ENCODE results near the gene FKBP11.

The FKBP11 gene

DNA sequence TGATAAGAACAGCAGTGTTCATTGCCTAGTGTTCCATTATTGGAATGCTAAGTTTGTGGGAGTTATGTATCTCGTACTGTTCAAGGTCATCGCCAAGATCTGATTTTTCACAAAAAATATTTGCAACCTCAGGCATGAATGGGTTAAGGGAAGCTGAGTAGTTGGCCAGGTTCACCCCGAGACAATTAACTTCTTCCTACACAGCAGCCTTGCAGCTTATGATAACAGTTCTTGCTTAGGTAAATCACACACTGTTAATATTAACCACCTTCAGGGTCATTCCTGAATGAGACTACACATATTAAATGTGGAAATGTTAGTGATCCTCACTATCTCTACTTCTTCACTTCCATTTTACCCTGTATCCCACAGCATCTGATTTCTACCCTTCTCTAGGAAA is 18.0 kb downstream of the FKBP11 start:
- no peak for DNase-seq (ENCODE audit: insufficient read length, low spot score)
- TF ChIP-seq POLR2A (IDR thresholded peaks at IDR 0.05; ENCODE audit: low read depth, low read length) = no peak
- FAIRE-seq = no peak

DNA sequence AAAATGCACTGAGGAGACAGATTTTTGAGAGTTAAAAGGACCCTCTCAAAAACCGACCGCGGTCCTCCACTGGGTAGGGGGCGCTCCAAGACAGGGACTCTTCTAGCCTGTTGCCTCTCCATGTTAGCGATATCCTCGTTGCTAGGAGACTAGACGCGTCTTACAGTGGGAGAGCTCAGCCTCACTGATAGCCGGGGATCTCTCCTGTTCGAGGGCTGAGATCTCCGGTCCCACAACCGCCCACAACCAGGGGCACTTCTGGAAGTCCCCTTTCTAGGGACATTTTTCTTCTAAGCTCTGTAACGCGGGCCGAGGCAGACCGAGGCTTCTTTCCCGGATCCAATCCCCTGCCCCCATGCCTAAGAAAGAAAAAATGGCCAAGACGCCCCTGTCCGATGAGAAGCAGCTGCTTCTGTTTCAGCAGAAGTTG is 21.3 kb downstream of the FKBP11 start:
- TF ChIP-seq POLR2A (IDR thresholded peaks at IDR 0.05; ENCODE audit: low read depth, low read length) = no peak
- FAIRE-seq = no peak
- DNase-seq (ENCODE audit: insufficient read length, low spot score) = peak; percentile 43

DNA sequence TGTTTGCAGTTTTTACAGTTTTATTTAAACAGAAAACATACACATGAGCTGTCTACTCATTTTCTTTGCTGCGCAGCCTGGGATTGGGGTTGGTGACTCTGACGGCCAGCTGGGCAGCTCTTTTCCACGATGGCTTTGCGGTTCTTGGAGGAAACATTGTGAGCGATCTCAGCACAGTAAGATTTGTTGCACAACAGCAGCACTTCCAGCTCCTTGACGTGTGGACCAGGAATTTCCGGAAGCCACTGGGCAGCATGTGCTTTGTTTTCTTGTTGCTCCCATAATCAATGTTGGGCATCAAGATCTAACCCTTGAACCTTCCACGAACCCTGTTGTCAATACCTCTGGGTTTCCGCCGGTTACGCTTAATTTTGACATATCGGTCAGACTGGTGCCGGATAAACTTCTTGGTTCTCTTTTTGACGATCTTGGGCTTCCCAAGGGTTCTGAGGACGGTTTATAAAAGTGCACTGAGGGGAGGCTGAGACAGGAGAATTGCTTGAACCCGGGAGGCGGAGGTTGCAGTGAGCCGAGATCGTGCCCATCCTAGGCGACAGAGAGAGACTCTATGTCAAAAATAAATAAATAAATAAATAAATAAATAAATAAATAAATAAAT is 21.8 kb downstream of the FKBP11 start:
- DNase-seq (ENCODE audit: insufficient read length, low spot score) = no peak
- no peak for FAIRE-seq
- no peak for TF ChIP-seq POLR2A (IDR thresholded peaks at IDR 0.05; ENCODE audit: low read depth, low read length)

DNA sequence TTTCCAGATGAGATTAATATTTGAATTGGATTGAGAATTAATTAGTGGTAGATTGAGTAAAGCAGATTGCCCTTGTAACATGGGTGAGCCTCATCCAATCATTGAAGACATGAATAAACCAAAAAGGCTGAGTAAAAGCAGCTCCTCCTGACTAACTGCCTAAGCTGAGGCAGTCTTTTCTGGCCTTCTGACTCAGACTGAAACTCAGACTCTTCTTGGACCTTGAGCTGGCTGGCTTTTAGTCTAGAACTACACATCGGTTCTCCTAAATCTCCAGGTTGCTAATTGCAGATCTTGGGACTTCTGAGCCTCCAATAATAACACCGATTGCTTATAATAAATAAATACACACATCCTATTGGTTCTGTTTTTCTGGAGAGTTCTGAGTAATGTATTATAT is 24.0 kb downstream of the FKBP11 start:
- DNase-seq (ENCODE audit: insufficient read length, low spot score) (no peak), FAIRE-seq (no peak)
- TF ChIP-seq POLR2A (IDR thresholded peaks at IDR 0.05; ENCODE audit: low read depth, low read length) = no peak

DNA sequence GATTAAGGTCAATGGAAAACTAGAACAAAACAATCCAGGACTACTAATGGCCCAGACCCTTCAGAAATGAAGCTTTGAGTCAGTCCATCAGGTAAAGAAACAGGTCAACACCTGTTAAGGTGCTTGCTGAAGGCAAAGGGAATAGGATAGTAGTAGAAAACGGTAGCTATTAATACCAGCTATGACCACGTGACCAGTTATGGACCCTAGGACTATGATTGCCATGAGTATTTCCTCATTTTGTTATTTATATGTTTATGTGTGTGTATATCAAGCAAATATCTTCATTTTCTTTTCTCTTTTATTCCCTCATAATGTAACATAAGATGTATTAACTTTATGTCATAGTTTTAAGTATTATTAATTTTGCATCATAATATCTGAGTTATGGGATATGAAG is 25.6 kb downstream of the FKBP11 start:
- FAIRE-seq = no peak
- no peak for TF ChIP-seq POLR2A (IDR thresholded peaks at IDR 0.05; ENCODE audit: low read depth, low read length)
- DNase-seq (ENCODE audit: insufficient read length, low spot score) = no peak

DNA sequence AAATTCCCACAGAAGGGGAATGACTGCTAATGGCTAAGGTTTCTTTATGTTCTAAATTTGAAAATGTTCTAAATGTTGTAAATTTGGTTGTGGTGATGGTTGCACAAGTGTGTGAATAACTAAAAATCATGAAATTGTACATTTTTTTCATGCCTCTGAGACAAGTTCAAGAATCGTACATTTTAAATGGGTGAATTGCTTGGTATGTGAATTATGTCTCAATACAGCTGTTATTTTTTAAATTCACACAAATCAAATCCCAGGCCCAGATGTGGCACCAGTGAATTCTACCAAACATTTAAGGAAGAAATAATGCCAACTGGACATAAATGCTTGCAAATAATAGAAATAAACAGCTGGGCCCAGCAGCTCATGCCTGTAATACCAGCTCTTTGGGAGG is 31.0 kb downstream of the FKBP11 start:
- FAIRE-seq = no peak
- TF ChIP-seq POLR2A (IDR thresholded peaks at IDR 0.05; ENCODE audit: low read depth, low read length) = no peak
- no peak for DNase-seq (ENCODE audit: insufficient read length, low spot score)

DNA sequence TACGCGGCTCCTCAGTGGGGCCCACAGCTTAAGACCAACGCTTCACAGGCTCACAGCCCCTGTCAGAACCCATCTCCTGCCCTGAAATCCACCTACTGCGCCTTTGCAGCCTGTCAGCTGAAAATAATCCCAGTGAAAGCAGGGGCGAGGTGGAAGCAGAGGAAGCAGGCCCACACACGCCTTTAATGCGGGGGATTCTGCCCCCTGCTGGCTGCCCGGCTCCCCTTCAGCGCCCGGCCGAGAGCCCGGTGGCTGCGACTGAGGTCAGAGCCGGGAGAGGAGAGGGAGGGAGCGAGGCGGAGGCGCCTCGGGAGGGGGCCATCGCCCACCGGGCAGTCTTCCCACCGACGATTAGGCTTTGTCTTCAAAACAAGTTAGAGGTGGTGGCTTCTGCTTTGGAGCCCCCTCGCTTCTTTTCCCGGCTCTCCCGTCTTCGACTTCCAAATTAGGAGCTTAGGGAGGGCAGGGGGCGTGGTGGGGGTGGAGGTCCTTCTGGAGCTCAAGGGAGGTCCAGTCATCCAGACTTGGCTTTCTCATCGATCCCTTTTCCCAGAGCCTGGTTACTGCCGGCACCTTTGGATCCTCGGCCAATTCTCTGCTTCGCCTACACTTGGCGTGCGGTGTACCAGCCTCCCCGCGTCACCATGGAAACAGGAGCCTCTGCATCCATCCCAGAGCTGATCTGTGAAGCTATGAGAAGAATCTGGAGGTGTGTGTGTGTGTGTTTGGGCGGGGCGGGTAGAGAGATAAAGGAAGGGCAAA is 34.5 kb downstream of the FKBP11 start:
- peak; percentile 63 for DNase-seq (ENCODE audit: insufficient read length, low spot score)
- no peak for TF ChIP-seq POLR2A (IDR thresholded peaks at IDR 0.05; ENCODE audit: low read depth, low read length)
- FAIRE-seq = no peak

DNA sequence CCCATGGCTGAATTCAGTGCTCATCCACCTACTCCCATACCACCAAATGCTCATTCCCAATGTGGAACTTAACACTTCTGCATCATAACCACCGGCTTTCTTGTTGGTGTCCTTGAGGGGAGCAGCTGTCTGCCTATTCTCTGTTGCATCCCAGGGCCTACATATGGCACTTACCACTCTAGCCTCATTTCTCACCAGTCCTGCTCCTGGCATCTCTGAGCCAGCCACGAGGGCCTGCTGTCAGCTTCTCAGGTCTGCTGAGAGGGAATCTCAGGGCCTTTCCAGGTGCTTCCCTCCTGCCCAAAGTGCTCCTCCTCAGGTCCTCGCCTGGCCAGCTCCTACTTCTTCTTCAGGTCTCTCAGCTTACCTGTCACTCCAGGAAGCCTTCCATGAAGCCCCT is 35.6 kb downstream of the FKBP11 start:
- FAIRE-seq (no peak), DNase-seq (ENCODE audit: insufficient read length, low spot score) (no peak)
- no peak for TF ChIP-seq POLR2A (IDR thresholded peaks at IDR 0.05; ENCODE audit: low read depth, low read length)

DNA sequence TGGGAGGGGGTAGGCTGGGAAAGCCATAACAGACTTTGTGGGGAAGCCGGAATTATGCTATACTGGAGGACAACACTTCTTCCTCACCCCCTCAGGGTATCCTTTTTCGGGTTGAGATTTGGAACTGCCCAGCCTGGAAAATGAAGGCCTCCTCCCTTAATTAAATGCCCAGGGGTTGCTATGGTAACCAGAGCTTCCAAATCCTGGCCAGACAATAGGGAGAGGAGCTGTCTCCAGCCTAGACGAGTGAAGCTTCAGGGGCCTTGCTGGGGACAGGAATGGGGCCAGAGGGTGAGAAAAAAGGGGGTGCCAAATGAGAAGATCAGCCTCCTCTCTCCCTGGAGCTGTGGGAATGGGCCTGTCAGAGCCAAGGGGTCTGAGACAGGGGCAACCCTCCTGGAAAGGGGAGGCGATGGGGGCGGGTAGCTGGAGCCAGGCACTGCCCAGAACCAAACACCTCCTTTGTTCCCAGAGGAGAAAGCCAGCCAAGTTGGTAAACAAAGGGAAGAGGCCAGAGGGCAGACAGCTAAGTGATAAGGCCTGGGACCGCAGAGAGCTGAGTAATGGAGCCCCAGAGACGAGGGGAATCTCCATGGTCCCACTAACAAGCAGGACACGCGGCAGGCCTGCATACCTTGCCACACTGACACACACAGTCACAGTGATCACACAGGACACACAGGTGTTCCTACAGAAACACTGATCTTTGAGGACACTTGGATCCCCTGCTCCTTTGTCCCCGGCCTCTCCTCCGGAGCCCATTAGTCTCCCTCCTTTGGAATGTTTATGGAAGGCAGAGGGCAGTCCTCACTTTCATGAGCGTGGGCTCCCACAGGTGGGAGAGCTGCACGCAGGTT is 41.8 kb downstream of the FKBP11 start:
- DNase-seq (ENCODE audit: insufficient read length, low spot score) (no peak), FAIRE-seq (no peak)
- no peak for TF ChIP-seq POLR2A (IDR thresholded peaks at IDR 0.05; ENCODE audit: low read depth, low read length)

DNA sequence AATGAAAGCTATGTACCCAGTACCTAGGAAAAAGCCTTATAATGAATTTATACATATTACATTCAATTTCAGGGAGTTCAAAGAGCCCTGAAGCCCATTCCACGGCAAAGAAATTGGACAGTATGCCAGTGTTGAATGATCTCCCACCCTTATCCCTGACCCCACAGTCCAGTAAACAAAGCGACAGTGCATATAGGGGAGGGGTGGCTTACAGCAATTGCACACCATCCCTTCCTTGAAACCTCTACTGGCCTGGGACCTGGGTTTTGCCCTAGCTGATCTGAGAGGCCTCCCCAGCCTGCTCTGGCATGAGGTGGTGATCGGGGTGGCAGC is 42.4 kb downstream of the FKBP11 start:
- no peak for DNase-seq (ENCODE audit: insufficient read length, low spot score)
- no peak for FAIRE-seq
- TF ChIP-seq POLR2A (IDR thresholded peaks at IDR 0.05; ENCODE audit: low read depth, low read length) = no peak

DNA sequence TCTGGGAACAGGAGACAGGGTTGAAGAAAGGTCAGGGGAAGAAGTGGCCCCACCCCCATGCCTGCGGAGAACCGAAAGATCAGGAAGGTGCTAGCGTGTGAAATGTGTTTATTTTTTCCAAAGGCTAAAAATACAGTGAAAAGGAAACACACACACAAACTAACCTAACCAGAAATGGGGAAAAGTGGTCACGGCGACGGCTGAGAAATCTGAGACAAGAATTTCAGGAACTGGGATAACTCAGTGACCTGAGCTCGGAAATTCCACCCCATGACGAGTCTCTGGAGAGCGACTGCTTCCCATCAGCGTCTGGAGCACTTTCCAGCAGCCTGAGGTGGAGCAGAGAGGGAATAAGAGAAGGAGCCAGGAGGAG is 43.0 kb downstream of the FKBP11 start:
- no peak for TF ChIP-seq POLR2A (IDR thresholded peaks at IDR 0.05; ENCODE audit: low read depth, low read length)
- FAIRE-seq = no peak

DNA sequence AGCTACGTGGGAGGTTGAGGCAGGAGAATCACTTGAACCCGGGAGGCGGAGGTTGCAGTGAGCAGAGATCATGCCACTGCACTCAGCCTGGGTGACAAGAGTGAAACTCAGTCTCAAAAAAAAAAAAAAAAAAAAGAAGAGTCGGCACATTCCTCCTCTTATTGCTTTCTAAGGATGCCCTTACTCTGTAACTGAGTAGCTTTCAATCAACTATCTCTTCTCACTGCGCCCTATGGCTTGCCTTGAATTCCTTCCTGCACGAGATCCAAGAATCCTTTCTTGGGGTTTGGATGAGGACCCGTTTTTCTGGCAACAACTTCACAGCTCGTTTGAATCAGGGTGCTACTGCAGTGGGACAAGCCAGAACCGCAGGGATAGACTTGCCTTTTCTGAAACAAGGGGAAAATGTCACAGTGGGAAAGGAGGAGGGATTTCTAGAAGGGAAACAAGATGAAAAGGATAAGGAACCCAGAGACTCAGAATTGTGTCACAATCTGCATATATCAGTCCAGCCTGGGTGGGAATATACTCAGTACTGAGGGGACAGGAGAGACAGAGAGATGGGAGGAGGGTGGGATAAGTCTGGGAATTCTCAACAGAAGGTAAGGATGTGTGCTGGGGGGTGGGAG is 43.5 kb downstream of the FKBP11 start:
- TF ChIP-seq POLR2A (IDR thresholded peaks at IDR 0.05; ENCODE audit: low read depth, low read length) = no peak
- no peak for DNase-seq (ENCODE audit: insufficient read length, low spot score)
- no peak for FAIRE-seq

More for the DNA sequence above, 43.0 kb downstream of the FKBP11 start:
- no peak for DNase-seq (ENCODE audit: insufficient read length, low spot score)

DNA sequence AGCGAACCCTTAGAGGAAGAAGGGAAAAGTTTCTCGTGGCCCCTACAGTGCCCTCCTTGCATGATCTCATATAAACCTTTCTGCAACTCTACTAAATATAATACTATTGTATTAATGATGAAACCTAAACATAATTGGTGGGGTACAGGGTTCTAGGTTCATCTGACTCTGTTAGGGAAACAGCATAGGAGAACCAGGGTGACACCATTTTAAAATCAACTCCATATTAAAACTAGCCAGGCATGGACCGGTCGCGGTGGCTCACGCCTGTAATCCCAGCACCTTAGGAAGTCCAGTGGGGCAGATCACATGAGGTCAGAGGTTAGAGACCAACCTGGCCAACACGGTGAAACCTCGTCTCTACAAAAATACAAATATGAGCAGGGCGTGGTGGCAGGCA is 44.6 kb downstream of the FKBP11 start:
- TF ChIP-seq POLR2A (IDR thresholded peaks at IDR 0.05; ENCODE audit: low read depth, low read length) = no peak
- DNase-seq (ENCODE audit: insufficient read length, low spot score) = no peak
- FAIRE-seq = no peak

DNA sequence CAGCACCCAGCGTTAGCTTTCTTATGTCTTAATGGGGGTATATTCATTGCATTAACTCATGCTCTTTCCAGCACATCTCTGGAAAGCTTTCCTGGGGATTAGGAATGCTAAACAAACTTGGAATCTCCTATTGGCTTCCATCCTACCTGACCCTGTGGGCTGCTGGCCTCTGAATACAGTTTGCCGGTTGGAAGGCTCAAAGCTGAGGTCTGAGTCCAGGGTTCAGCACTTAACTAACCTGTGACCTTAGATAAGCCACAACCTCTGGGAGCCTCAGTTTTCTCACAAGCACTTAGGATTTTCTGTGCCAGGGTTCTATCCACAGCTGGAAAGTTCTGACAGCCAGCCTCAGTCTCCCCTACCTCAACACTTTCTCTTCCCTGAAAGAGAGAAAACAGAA is 46.7 kb downstream of the FKBP11 start:
- FAIRE-seq = no peak
- TF ChIP-seq POLR2A (IDR thresholded peaks at IDR 0.05; ENCODE audit: low read depth, low read length) = no peak
- no peak for DNase-seq (ENCODE audit: insufficient read length, low spot score)

Data from H54 (cell line).